GM18868 (cell line): ENCODE results near the gene GPR55.
A peak's percentile ranks its signal among the peaks of the same experiment; 100 is the strongest.

Experiments
- ATAC-seq: cut with Tn5 transposase; IDR thresholded peaks from one replicate; pipeline ENCODE4 v1.9.1; 2021; ENCODE audit warnings: mild to moderate bottlenecking, moderate library complexity; ENCODE audit not compliant: unreplicated experiment

The GPR55 gene

GRCh38 chr2:230870544-230871360, 54.3 kb downstream of the GPR55 start:
- ATAC-seq, result no peak

GRCh38 chr2:230869914-230870543, 55.0 kb downstream of the GPR55 start:
- ATAC-seq, result no peak

- no peak for ATAC-seq
Observed at GRCh38 chr2:230868947-230869913, 55.8 kb downstream of the GPR55 start.

GRCh38 chr2:230868161-230868946, 56.7 kb downstream of the GPR55 start:
- no peak for ATAC-seq

GRCh38 chr2:230866756-230867523, 58.1 kb downstream of the GPR55 start:
- no peak for ATAC-seq

GRCh38 chr2:230865766-230866755, 59.0 kb downstream of the GPR55 start:
- no peak for ATAC-seq

- ATAC-seq, result no peak
Observed at GRCh38 chr2:230865307-230865765, 59.7 kb downstream of the GPR55 start.

- ATAC-seq, result peak; percentile 75
Observed at GRCh38 chr2:230864605-230865306, 60.3 kb downstream of the GPR55 start, which contains the start of gene ITM2C. ITM2C (plus strand) TSS chr2:230864942; CDS start chr2:230865026, 84 bp downstream.

GRCh38 chr2:230864122-230864604, 60.9 kb downstream of the GPR55 start:
- no peak for ATAC-seq

GRCh38 chr2:230863442-230864121, 61.5 kb downstream of the GPR55 start:
- no peak for ATAC-seq

GRCh38 chr2:230863031-230863430, 62.0 kb downstream of the GPR55 start:
- no peak for ATAC-seq

- no peak for ATAC-seq
Observed at GRCh38 chr2:230862292-230862691, 62.8 kb downstream of the GPR55 start.

GRCh38 chr2:230861552-230862255, 63.3 kb downstream of the GPR55 start:
- no peak for ATAC-seq
